ENCODE results near the gene UROC1.

- no peak for TF ChIP-seq NRF1 (conservative IDR thresholded peaks at IDR 0.05 in 1 of 2, IDR thresholded peaks at IDR 0.05 in 1 of 2)
- no peak for TF ChIP-seq YY1 (IDR thresholded peaks at IDR 0.05; ENCODE audit: borderline replicate concordance in 1 of 3, control insufficient read depth in 1 of 3, extremely low read depth in 1 of 3, insufficient read depth in 3 of 3, insufficient read length in 1 of 3, insufficient replicate concordance in 2 of 3, low read depth in 1 of 3, low read length in 2 of 3)
- no peak for TF ChIP-seq ZFX (CRISPR knock-in tag; IDR thresholded peaks at IDR 0.05)
- no peak for TF ChIP-seq ZNF217 (CRISPR knock-in tag; IDR thresholded peaks at IDR 0.05)
- TF ChIP-seq POLR2AphosphoS2 (IDR thresholded peaks at IDR 0.05; ENCODE audit: low read length): no peak
- TF ChIP-seq HDGF (IDR thresholded peaks at IDR 0.05): no peak
- no peak for TF ChIP-seq POLR2A (conservative IDR thresholded peaks at IDR 0.05)
Measured at GRCh38 chr3:126502656-126503055, 14.9 kb downstream of the UROC1 start.
